B cell (primary cell): ENCODE measurements around the gene ADK. TPM values are rescaled to one million over a fixed set of nuclear protein-coding genes. Genes with fewer than 3 reads are reported as not detected.

Source experiments
- ATAC-seq: fragments of 200-7000 bp; cut with Tn5 transposase; one replicate; pipeline ENCODE4 v1.10.0; 2021; ENCODE audit warnings: low read depth, mild to moderate bottlenecking, moderate number of reproducible peaks, moderate library complexity
- CTCF ChIA-PET: fragments of 350-600 bp; sonication (Branson Sonifier 250); formaldehyde crosslinking; loops from one replicate; lab custom pipeline; 2021; ENCODE audit warnings: antibody characterized with exemption, inconsistent platforms; lab: Charles Lee
- POLR2A ChIA-PET: fragments of 350-600 bp; sonication (Branson Sonifier 250); formaldehyde crosslinking; loops from one replicate; lab custom pipeline; 2021; ENCODE audit warnings: antibody characterized with exemption; lab: Charles Lee
- DNase-seq: peaks from one replicate; pipeline ENCODE4 v3.0.0; 2013
- H2AFZ ChIP-seq: 2 replicates; pipeline ENCODE4 v1.6.1; 2012; ENCODE audit warnings: mild to moderate bottlenecking, low read depth, low read length; ENCODE audit not compliant: insufficient read depth, poor library complexity, severe bottlenecking
- H3K27ac ChIP-seq, 2 donors: 1 replicate in 1 of 2; 2 replicates in 1 of 2; pipeline ENCODE4 v1.5.1; 2012 to 2013; ENCODE audit warnings: low read length in 2 of 2, mild to moderate bottlenecking in 2 of 2, moderate library complexity in 1 of 2
- H3K27me3 ChIP-seq, 4 experiments: fragments of 200-600 bp in 1 of 4; sonication (generic) in 1 of 4; replicated peaks in 1 of 4; 1 replicate in 2 of 4; 2 replicates in 2 of 4; pipeline versions ENCODE4 v1.6.1 to v1.7.0; 2013 to 2016; ENCODE audit warnings: low read length in 3 of 4, mild to moderate bottlenecking in 2 of 4, mixed read lengths in 1 of 4, moderate library complexity in 1 of 4; ENCODE audit not compliant: insufficient read depth in 4 of 4, control insufficient read depth in 3 of 4; ENCODE audit errors: control extremely low read depth in 1 of 4
- H3K36me3 ChIP-seq, 2 experiments: replicated peaks in 1 of 2; 1 replicate in 1 of 2; 2 replicates in 1 of 2; pipeline versions ENCODE4 v1.6.1 to v1.7.1; 2013; ENCODE audit warnings: low read length in 1 of 2; ENCODE audit not compliant: insufficient read depth in 2 of 2, control insufficient read depth in 1 of 2; ENCODE audit errors: control extremely low read depth in 1 of 2, extremely low read depth in 1 of 2
- H3K4me1 ChIP-seq, 2 donors: fragments of 200-600 bp in 1 of 2; sonication (generic) in 1 of 2; 1 replicate in 1 of 2; 2 replicates in 1 of 2; pipeline versions ENCODE4 v1.5.1 to v1.6.1; 2013 to 2017; ENCODE audit warnings: low read length in 2 of 2; ENCODE audit not compliant: control insufficient read depth in 2 of 2, insufficient read depth in 2 of 2
- H3K4me2 ChIP-seq: replicated peaks from 2 replicates; pipeline ENCODE3; 2012; ENCODE audit warnings: mild to moderate bottlenecking, low read depth, low read length; ENCODE audit not compliant: poor library complexity, severe bottlenecking
- H3K4me3 ChIP-seq, 5 experiments: fragments of 200-600 bp in 1 of 5; sonication (generic) in 1 of 5; 1 replicate in 3 of 5; 2 replicates in 2 of 5; pipeline versions ENCODE4 v1.5.1 to v1.7.0; 2011 to 2016; ENCODE audit warnings: low read length in 4 of 5, mild to moderate bottlenecking in 4 of 5, low read depth in 2 of 5, control low read depth in 1 of 5, moderate library complexity in 1 of 5; ENCODE audit not compliant: insufficient read depth in 1 of 5; ENCODE audit errors: control extremely low read depth in 1 of 5, extremely low read depth in 1 of 5
- H3K79me2 ChIP-seq: fragments of 200-600 bp; sonication (generic); one replicate; pipeline ENCODE4 v1.6.0; 2016; ENCODE audit warnings: low read length; ENCODE audit not compliant: control insufficient read depth, insufficient read depth
- H3K9ac ChIP-seq: fragments of 200-600 bp; sonication (generic); 2 replicates; pipeline ENCODE4 v1.6.1; 2017; ENCODE audit warnings: mild to moderate bottlenecking, low read length, moderate library complexity
- H3K9me3 ChIP-seq, 3 donors: one replicate each; pipeline versions ENCODE4 v1.6.1 to v1.7.1; 2013; ENCODE audit warnings: low read length in 2 of 3; ENCODE audit not compliant: control insufficient read depth in 2 of 3, insufficient read depth in 1 of 3; ENCODE audit errors: control extremely low read depth in 1 of 3
- H4K20me1 ChIP-seq: 2 replicates; pipeline ENCODE4 v1.6.0; 2012; ENCODE audit warnings: mild to moderate bottlenecking, low read length; ENCODE audit not compliant: insufficient read depth, control insufficient read depth, poor library complexity, severe bottlenecking
- H3K27ac Mint-ChIP-seq: one replicate; pipeline ENCODE4 v1.8.0; 2021; ENCODE audit warnings: mixed read lengths
- H3K27me3 Mint-ChIP-seq: one replicate; pipeline ENCODE4 v1.8.0; 2021; ENCODE audit warnings: mixed read lengths
- H3K4me1 Mint-ChIP-seq: one replicate; pipeline ENCODE4 v1.8.0; 2021; ENCODE audit warnings: mixed read lengths
- H3K4me3 Mint-ChIP-seq: one replicate; pipeline ENCODE4 v1.8.0; 2021; ENCODE audit warnings: mixed read lengths
- H3K9me3 Mint-ChIP-seq: one replicate; pipeline ENCODE4 v1.8.0; 2022; ENCODE audit warnings: mixed read lengths; ENCODE audit not compliant: insufficient read depth
- EZH2 ChIP-seq: IDR thresholded peaks from 2 replicates; pipeline ENCODE4 v1.6.1; 2012; ENCODE audit warnings: borderline replicate concordance, low read depth, mild to moderate bottlenecking, moderate library complexity, low read length; ENCODE audit not compliant: insufficient read depth, poor library complexity, severe bottlenecking
- WGBS: methylation state at CpG from one replicate; pipeline ENCODE4 v1.1.5; 2013; ENCODE audit warnings: missing lambda C conversion rate; ENCODE audit not compliant: insufficient coverage; 5-methylcytosine and 5-hydroxymethylcytosine counted together
- intact Hi-C: fragments of 100-400 bp; cut with micrococcal nuclease; formaldehyde crosslinking; loops from one replicate; pipeline ENCODE4 v1.10.0; 2022
- polyA plus RNA-seq: library from polyadenylated mRNA; depleted of rRNA; stranded (reverse); fragments of >200 nt; gene quantifications from 2 replicates; pipeline ENCODE4 v1.2.3, GENCODE V29; 2012
- total RNA-seq, 2 donors: library from RNA; stranded (reverse); fragments of 120-200 nt in 1 of 2; gene quantifications; 1 replicate in 1 of 2; 2 replicates in 1 of 2; pipeline versions ENCODE4 v1.2.3 to v1.2.4, GENCODE V29; 2013 to 2022
- TF ChIP-seq, protein P1 (sequence below): fragments of 200-600 bp; IDR thresholded peaks from one replicate; pipeline ENCODE4 v1.8.0; 2022; ENCODE audit warnings: antibody characterized with exemption, mild to moderate bottlenecking

ADK gene
- total and polyA plus RNA-seq, 2 donors (not counting 1 experiment from before 2014, with no cell fraction given) = 37.2 to 52.6 TPM

DNA sequence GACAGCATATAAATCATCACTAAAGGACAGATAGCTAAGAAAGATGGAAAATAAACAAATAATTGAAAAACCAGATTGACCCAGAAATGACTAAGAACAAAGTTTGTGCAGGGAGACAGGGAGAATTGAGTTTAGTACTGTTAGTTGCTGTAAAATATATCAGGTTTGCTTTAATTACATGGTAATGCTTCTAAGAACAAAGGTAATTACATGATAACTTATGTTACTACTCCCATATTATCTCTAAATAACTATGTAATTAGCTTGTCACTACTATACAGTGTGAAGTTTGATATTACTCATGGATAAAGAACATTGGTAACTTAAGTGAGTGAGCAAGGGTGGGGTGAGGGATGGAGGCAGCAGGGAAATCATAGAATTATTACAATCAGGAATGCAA, 540.1 kb downstream of the ADK start:
- Mint-ChIP-seq H3K9me3 (no peaks in the 10 kb centered on the region), H3K27ac (no peak overlapping the region), H3K4me1 (no peaks in the 10 kb centered on the region), H3K27me3 (no peaks in the 10 kb centered on the region), H3K4me3 (no peak overlapping the region)
- ChIA-PET POLR2A (no interaction called here), CTCF (no interaction called here)
- Histone ChIP-seq H4K20me1 (no peaks in the 10 kb centered on the region), H3K4me3 (no peak overlapping the region), H3K4me2 (no peak overlapping the region), H3K27ac (no peak overlapping the region), H3K9me3 (no peaks in the 10 kb centered on the region), H3K79me2 (no peaks in the 10 kb centered on the region), H2AFZ (no peak overlapping the region), H3K36me3 (peaks cover 0 to 29% of the 10 kb centered on the region in 2 experiments), H3K27me3 (no peaks in the 10 kb centered on the region), H3K9ac (no peak overlapping the region), H3K4me1 (no peaks in the 10 kb centered on the region)
- no peak for ATAC-seq
- intact Hi-C loops = no loop called here
- TF ChIP-seq EZH2 = no peak
- TF ChIP-seq, protein P1, sequence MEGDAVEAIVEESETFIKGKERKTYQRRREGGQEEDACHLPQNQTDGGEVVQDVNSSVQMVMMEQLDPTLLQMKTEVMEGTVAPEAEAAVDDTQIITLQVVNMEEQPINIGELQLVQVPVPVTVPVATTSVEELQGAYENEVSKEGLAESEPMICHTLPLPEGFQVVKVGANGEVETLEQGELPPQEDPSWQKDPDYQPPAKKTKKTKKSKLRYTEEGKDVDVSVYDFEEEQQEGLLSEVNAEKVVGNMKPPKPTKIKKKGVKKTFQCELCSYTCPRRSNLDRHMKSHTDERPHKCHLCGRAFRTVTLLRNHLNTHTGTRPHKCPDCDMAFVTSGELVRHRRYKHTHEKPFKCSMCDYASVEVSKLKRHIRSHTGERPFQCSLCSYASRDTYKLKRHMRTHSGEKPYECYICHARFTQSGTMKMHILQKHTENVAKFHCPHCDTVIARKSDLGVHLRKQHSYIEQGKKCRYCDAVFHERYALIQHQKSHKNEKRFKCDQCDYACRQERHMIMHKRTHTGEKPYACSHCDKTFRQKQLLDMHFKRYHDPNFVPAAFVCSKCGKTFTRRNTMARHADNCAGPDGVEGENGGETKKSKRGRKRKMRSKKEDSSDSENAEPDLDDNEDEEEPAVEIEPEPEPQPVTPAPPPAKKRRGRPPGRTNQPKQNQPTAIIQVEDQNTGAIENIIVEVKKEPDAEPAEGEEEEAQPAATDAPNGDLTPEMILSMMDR = no peak
- no peak for DNase-seq

DNA sequence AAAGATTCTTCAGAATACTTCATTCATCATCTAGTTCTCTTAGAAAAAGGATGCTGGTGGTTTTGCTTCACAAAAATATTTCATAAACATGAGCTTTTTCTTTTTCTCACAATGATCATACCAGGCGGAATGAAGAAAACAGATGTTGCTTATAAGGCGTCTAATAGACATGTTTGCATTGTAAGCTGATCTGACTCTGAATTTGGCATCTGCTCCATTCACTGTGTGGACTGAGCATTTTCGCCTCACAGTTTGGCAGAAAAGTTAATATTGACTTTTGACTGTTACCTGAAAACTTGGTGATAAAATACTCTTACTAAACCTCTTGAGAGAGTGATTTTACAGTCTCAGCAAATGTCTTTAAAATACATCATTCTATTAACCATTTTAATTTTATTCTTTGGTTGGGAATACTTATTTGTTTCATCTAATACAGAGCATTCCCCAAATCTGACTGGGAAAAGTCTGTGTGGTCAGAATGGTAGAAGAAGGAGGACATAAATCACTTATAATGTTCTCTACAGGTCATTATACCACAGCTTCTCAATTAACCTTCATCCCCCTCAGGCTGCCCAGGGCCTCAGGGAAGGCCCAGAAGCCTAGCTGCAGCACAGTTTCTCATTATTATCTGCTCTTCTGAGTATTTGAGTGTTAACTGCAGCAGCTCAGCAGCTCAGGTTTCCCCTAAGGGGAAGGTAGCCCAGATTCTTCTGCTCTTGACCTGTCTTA, 553.8 kb downstream of the ADK start:
- Histone ChIP-seq H3K9me3 (no peaks in the 10 kb centered on the region), H3K9ac (no peak overlapping the region)

More for the DNA sequence above, 553.8 kb downstream of the ADK start:
- no peaks in the 10 kb centered on the region for H3K4me1 ChIP-seq
- ATAC-seq (no peak), DNase-seq (no peak)
- no peaks in the 10 kb centered on the region for H4K20me1 ChIP-seq
- H3K27me3 ChIP-seq = no peaks in the 10 kb centered on the region
- Mint-ChIP-seq H3K4me3 (no peak overlapping the region), H3K27me3 (no peaks in the 10 kb centered on the region), H3K4me1 (no peaks in the 10 kb centered on the region), H3K9me3 (no peaks in the 10 kb centered on the region), H3K27ac (no peak overlapping the region)
- H3K79me2 ChIP-seq = no peaks in the 10 kb centered on the region
- ChIA-PET POLR2A (no interaction called here), CTCF (no interaction called here)
- H3K27ac ChIP-seq = no peak overlapping the region
- H3K4me2 ChIP-seq = no peak overlapping the region
- H3K36me3 ChIP-seq = peaks cover 0 to 10% of the 10 kb centered on the region in 2 experiments
- WGBS = 100% methylated on average over 2 of the region's 3 CpGs
- intact Hi-C loops = no loop called here
- no peak overlapping the region for H2AFZ ChIP-seq
- TF ChIP-seq, protein P1 = no peak
- no peak for TF ChIP-seq EZH2
- no peak overlapping the region for H3K4me3 ChIP-seq
